Osteocyte (in vitro differentiated cells): ENCODE results near the gene RCBTB2. TPM values are rescaled to one million over a fixed set of nuclear protein-coding genes. Genes with fewer than 3 reads are reported as not detected.

Source experiments
- DNase-seq: peaks from one replicate; pipeline ENCODE4 v3.0.0; 2021; ENCODE audit warnings: mixed read lengths; ENCODE audit not compliant: unreplicated experiment; ENCODE audit errors: extremely low spot score
- H3K27ac Mint-ChIP-seq: one replicate; pipeline ENCODE4 v1.8.0; 2021; ENCODE audit warnings: mild to moderate bottlenecking, mixed read lengths; ENCODE audit not compliant: unreplicated experiment
- H3K27me3 Mint-ChIP-seq: one replicate; pipeline ENCODE4 v1.8.0; 2021; ENCODE audit warnings: mixed read lengths; ENCODE audit not compliant: unreplicated experiment
- H3K36me3 Mint-ChIP-seq: one replicate; pipeline ENCODE4 v1.8.0; 2021; ENCODE audit warnings: mixed read lengths; ENCODE audit not compliant: unreplicated experiment
- H3K4me1 Mint-ChIP-seq: one replicate; pipeline ENCODE4 v1.8.0; 2021; ENCODE audit warnings: mixed read lengths; ENCODE audit not compliant: unreplicated experiment
- H3K4me3 Mint-ChIP-seq: one replicate; pipeline ENCODE4 v1.8.0; 2021; ENCODE audit warnings: mild to moderate bottlenecking, moderate library complexity, mixed read lengths; ENCODE audit not compliant: unreplicated experiment
- H3K9me3 Mint-ChIP-seq: one replicate; pipeline ENCODE4 v1.8.0; 2021; ENCODE audit warnings: mixed read lengths; ENCODE audit not compliant: unreplicated experiment
- CTCF ChIP-seq: fragments of 200-600 bp; sonication (generic); IDR thresholded peaks from 2 replicates; pipeline ENCODE4 v1.5.0; 2021; ENCODE audit warnings: antibody characterized with exemption, mild to moderate bottlenecking, moderate library complexity
- total RNA-seq: library from RNA; stranded (reverse); gene quantifications from 2 replicates; pipeline ENCODE4 v1.2.1, GENCODE V29; 2021

RCBTB2 gene
- total RNA-seq, 1 donor from 2014 or later = 12.1 TPM

GRCh38 chr13:48477191-48477855 lies 55.6 kb downstream of the RCBTB2 start:
- DNase-seq = no peak
- Mint-ChIP-seq H3K27me3 (no peaks in the 10 kb centered on the region), H3K9me3 (no peaks in the 10 kb centered on the region), H3K36me3 (peaks cover 34% of the 10 kb centered on the region), H3K4me3 (no peak overlapping the region), H3K4me1 (peaks cover 29% of the 10 kb centered on the region), H3K27ac (peak overlapping the region; percentile 83)
- no peak for TF ChIP-seq CTCF

DNA sequence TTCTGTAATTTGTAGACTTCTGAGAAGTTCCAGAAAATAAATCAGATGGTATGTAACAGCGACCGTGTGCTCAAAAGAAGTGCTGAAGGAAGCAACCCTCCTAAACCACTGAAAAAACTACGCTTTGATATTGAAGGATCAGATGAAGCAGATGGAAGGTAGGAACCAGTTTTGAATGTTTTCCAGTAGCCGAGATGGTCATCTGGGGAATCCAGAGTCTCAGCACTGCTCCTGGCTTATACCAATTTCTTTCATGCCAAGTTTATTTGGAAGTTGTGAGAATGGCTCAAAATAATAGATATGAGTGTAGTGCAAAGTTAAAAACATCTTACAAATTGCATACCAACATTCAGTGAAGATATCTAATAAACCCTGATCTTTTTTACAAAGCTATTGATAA lies 56.2 kb downstream of the RCBTB2 start:
- Mint-ChIP-seq H3K36me3 (peaks cover 33% of the 10 kb centered on the region), H3K9me3 (no peaks in the 10 kb centered on the region), H3K27ac (no peak overlapping the region), H3K4me3 (no peak overlapping the region), H3K27me3 (no peaks in the 10 kb centered on the region), H3K4me1 (peaks cover 29% of the 10 kb centered on the region)
- TF ChIP-seq CTCF = no peak
- DNase-seq = no peak

DNA sequence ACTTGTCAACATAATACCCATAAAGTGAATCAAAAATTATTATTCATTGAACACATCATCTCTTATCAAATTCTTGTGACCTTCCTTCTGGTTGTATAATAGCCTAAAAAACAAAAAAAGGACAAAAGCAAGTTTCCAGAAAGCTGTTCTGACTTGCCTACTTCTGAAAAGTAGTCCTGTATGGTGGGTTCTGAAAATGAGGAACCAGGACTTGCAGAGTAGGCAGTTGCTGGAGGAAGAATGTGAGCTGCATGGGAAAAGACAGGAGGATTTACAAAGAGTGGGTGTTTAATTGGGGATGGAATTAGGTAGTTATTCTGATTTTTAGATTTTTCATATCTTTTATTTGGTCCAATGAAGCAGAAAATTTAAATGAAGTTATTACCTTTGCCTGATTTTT lies 56.7 kb downstream of the RCBTB2 start:
- Mint-ChIP-seq H3K27me3 (no peaks in the 10 kb centered on the region), H3K9me3 (no peaks in the 10 kb centered on the region), H3K27ac (no peak overlapping the region), H3K4me3 (no peak overlapping the region), H3K36me3 (peaks cover 32% of the 10 kb centered on the region), H3K4me1 (peaks cover 29% of the 10 kb centered on the region)
- TF ChIP-seq CTCF = no peak
- no peak for DNase-seq

- no peaks in the 10 kb centered on the region for H3K9me3 Mint-ChIP-seq
These were observed 57.6 kb downstream of the RCBTB2 start for GRCh38 chr13:48475230-48475629.

More at GRCh38 chr13:48475230-48475629, 57.6 kb downstream of the RCBTB2 start:
- DNase-seq = no peak
- Mint-ChIP-seq H3K27ac (no peak overlapping the region), H3K4me1 (peaks cover 29% of the 10 kb centered on the region), H3K4me3 (no peak overlapping the region), H3K36me3 (peaks cover 32% of the 10 kb centered on the region), H3K27me3 (no peaks in the 10 kb centered on the region)
- TF ChIP-seq CTCF = no peak
